ENCODE measurements around the gene APMAP.

DNA sequence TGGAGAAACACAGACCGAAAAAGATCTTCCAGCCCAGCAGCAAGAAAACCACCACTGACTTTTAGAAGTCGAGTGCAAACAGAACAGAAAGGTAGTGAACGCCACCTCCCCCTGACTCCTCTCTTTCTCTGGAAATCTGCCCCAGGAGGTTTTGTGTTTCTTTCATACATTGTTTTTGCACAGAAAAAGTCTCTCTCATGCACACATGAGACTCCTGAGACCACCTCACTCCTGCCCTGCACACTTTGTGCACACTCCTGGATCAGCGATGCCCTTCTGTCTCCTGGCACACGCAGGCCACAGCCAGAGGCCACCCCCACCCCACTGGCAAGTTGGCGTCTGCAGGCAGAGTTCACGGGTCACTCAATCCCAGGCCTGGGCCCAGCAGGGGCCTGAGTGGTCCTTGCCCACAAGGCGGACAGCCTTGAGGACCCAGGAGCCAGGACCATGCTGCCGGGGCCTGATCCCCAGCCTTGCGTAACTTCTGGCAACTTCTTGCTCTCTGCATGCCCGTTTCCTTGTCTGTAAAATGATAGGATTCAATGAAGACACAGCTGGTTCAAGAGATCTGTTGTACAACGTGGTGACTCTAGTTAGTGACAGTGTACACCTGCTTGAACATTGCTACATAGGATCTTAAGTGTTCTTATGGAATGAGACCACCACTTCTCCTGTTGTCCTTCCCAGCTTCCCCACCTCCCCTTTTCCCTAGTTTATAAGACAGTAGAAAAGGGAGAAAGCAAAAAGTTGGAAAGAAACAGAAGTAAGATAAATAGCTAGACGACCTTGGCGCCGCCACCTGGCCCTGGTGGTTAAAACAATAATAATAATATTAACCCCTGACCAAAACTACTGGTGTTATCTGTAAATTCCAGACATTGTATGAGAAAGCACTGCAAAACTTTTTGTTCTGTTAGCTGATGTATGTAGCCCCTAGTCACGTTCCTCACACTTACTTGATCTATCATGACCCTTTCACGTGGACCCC lies 73.7 kb downstream of the APMAP start:
- TF ChIP-seq TEAD4 (IDR thresholded peaks at IDR 0.05): no peak
- TF ChIP-seq CREB1 (IDR thresholded peaks at IDR 0.05; ENCODE audit: low read depth): no peak
- no peak for TF ChIP-seq NFIC (IDR thresholded peaks at IDR 0.05)
- TF ChIP-seq ZBTB7A (IDR thresholded peaks at IDR 0.05; ENCODE audit: low read depth): no peak
- TF ChIP-seq, protein P1, sequence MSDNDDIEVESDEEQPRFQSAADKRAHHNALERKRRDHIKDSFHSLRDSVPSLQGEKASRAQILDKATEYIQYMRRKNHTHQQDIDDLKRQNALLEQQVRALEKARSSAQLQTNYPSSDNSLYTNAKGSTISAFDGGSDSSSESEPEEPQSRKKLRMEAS (IDR thresholded peaks at IDR 0.05): no peak
- TF ChIP-seq, protein P2, sequence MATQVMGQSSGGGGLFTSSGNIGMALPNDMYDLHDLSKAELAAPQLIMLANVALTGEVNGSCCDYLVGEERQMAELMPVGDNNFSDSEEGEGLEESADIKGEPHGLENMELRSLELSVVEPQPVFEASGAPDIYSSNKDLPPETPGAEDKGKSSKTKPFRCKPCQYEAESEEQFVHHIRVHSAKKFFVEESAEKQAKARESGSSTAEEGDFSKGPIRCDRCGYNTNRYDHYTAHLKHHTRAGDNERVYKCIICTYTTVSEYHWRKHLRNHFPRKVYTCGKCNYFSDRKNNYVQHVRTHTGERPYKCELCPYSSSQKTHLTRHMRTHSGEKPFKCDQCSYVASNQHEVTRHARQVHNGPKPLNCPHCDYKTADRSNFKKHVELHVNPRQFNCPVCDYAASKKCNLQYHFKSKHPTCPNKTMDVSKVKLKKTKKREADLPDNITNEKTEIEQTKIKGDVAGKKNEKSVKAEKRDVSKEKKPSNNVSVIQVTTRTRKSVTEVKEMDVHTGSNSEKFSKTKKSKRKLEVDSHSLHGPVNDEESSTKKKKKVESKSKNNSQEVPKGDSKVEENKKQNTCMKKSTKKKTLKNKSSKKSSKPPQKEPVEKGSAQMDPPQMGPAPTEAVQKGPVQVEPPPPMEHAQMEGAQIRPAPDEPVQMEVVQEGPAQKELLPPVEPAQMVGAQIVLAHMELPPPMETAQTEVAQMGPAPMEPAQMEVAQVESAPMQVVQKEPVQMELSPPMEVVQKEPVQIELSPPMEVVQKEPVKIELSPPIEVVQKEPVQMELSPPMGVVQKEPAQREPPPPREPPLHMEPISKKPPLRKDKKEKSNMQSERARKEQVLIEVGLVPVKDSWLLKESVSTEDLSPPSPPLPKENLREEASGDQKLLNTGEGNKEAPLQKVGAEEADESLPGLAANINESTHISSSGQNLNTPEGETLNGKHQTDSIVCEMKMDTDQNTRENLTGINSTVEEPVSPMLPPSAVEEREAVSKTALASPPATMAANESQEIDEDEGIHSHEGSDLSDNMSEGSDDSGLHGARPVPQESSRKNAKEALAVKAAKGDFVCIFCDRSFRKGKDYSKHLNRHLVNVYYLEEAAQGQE (IDR thresholded peaks at IDR 0.05; ENCODE audit: low read depth): no peak
- TF ChIP-seq RAD21 (IDR thresholded peaks at IDR 0.05; ENCODE audit: low read depth): no peak
- no peak for TF ChIP-seq EP300 (IDR thresholded peaks at IDR 0.05; ENCODE audit: borderline replicate concordance)
- no peak for TF ChIP-seq EGR1 (IDR thresholded peaks at IDR 0.05)
- no peak for TF ChIP-seq TCF12 (IDR thresholded peaks at IDR 0.05; ENCODE audit: low read depth)
- TF ChIP-seq TAF1 (IDR thresholded peaks at IDR 0.05; ENCODE audit: low read depth): no peak
- no peak for TF ChIP-seq CEBPB (IDR thresholded peaks at IDR 0.05)
- no peak for TF ChIP-seq YY1 (IDR thresholded peaks at IDR 0.05; ENCODE audit: low read depth)

Data from Ishikawa (cell line).